ENCODE results near the gene DHRSX.
A peak's percentile ranks its signal among the peaks of the same experiment; 100 is the strongest.

Gene DHRSX

DNA sequence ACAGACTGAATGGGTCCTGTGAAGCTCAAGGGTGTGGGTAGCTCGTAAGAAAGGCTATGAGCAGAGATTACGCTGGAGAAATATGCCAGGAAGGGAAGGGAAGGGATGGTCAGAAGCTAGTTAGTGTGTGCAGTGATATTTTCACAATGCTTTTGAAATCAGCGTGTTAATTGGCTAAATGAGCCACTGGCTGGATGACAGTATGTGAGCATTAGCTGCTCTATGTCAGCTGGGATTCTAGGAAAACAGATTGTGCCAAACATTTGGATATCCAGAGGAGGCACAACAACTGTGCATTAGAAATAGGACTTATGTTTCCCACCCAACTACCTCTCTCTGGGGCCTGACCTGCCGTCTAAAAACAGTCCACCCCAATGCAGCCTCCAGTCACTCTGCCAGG is 168.5 kb downstream of the DHRSX start:
- WGBS, 2 donors (ENCODE audit: extremely low coverage in 2 of 2, insufficient read length in 2 of 2, insufficient replicate concordance in 1 of 2) = no CpG with 5 or more reads among the region's 4 CpGs
- no peak overlapping the region for H2AK5ac ChIP-seq (ENCODE audit: low read depth, low read length)
- H2AFZ ChIP-seq (ENCODE audit: low read length) = no peak overlapping the region
- H3K4ac ChIP-seq (ENCODE audit: low read length) = no peak overlapping the region
- H3K4me3 ChIP-seq (ENCODE audit: low read length in 2 of 2) = no peak overlapping the region
- H3K79me1 ChIP-seq (ENCODE audit: low read depth, low read length) = no peaks in the 10 kb centered on the region
- no peak overlapping the region for H2BK5ac ChIP-seq (ENCODE audit: low read length)
- no peak overlapping the region for H2BK120ac ChIP-seq (ENCODE audit: low read depth, low read length)
- H3K4me1 ChIP-seq (ENCODE audit: control insufficient read depth in 2 of 2, insufficient read depth in 1 of 2, low read depth in 1 of 2, low read length in 2 of 2) = peaks cover 0 to 4% of the 10 kb centered on the region in 2 donors
- no peak overlapping the region for H3K4me2 ChIP-seq (ENCODE audit: insufficient read depth, low read length, poor library complexity, severe bottlenecking)
- H3K9ac ChIP-seq (ENCODE audit: low read depth, low read length, poor library complexity) = no peak overlapping the region
- no peaks in the 10 kb centered on the region for H3K36me3 ChIP-seq (replicated peaks in 1 of 2; ENCODE audit: control insufficient read depth in 2 of 2, insufficient read depth in 2 of 2, low read length in 2 of 2)
- no peaks in the 10 kb centered on the region for H3K27me3 ChIP-seq (ENCODE audit: control insufficient read depth in 3 of 3, insufficient read depth in 3 of 3, low read depth in 1 of 3, low read length in 3 of 3)
- H4K91ac ChIP-seq (ENCODE audit: low read depth, low read length, poor library complexity) = no peak overlapping the region
- H3K18ac ChIP-seq (ENCODE audit: low read length) = no peak overlapping the region
- no peak overlapping the region for H4K8ac ChIP-seq (ENCODE audit: low read depth, low read length)
- H2BK15ac ChIP-seq (ENCODE audit: low read length) = no peak overlapping the region
- peaks cover under 1 to 5% of the 10 kb centered on the region in 2 donors for H3K9me3 ChIP-seq (replicated peaks in 1 of 2; ENCODE audit: control insufficient read depth in 2 of 2, insufficient read depth in 1 of 2, low read depth in 1 of 2, low read length in 2 of 2)
- H3K23ac ChIP-seq (ENCODE audit: low read depth, low read length, poor library complexity) = no peak overlapping the region
- no peak overlapping the region for H2BK12ac ChIP-seq (ENCODE audit: low read length)
- H3K14ac ChIP-seq (ENCODE audit: low read length) = no peak overlapping the region
- no peak overlapping the region for H3K27ac ChIP-seq (replicated peaks; ENCODE audit: low read length)
- DNase-seq (ENCODE audit: low spot score) = no peak

DNA sequence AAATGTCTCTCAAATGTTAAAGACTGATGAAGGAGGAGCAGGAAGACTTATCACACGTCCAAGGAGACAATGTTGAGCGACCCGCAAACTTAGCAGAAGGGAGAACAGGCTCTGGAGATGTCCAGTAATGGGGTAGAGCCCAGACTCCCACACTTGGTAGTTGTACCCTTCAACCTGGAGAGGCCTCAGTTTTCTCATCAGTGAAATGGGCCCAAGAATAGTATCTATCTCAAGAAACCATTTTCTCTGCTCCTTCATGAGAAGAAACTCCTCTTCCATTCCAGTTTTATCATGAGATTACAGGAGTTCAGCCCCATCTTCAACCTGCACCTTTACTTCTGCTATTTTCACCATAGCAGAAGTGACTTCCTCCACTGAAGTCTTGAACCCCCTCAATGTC is 169.9 kb downstream of the DHRSX start:
- Histone ChIP-seq H3K4me1 (ENCODE audit: control insufficient read depth in 2 of 2, insufficient read depth in 1 of 2, low read depth in 1 of 2, low read length in 2 of 2) (peaks cover 0 to 4% of the 10 kb centered on the region in 2 donors), H4K91ac (ENCODE audit: low read depth, low read length, poor library complexity) (no peak overlapping the region), H3K23ac (ENCODE audit: low read depth, low read length, poor library complexity) (no peak overlapping the region), H2AFZ (ENCODE audit: low read length) (no peak overlapping the region), H3K9ac (ENCODE audit: low read depth, low read length, poor library complexity) (no peak overlapping the region), H3K14ac (ENCODE audit: low read length) (no peak overlapping the region), H3K36me3 (replicated peaks in 1 of 2; ENCODE audit: control insufficient read depth in 2 of 2, insufficient read depth in 2 of 2, low read length in 2 of 2) (no peaks in the 10 kb centered on the region), H3K18ac (ENCODE audit: low read length) (no peak overlapping the region), H3K27me3 (ENCODE audit: control insufficient read depth in 3 of 3, insufficient read depth in 3 of 3, low read depth in 1 of 3, low read length in 3 of 3) (no peaks in the 10 kb centered on the region), H2BK5ac (ENCODE audit: low read length) (no peak overlapping the region), H3K4me3 (ENCODE audit: low read length in 2 of 2) (no peak overlapping the region), H3K79me1 (ENCODE audit: low read depth, low read length) (no peaks in the 10 kb centered on the region), H2BK120ac (ENCODE audit: low read depth, low read length) (no peak overlapping the region), H2BK12ac (ENCODE audit: low read length) (no peak overlapping the region), H2BK15ac (ENCODE audit: low read length) (no peak overlapping the region), H3K4me2 (ENCODE audit: insufficient read depth, low read length, poor library complexity, severe bottlenecking) (no peak overlapping the region), H3K9me3 (replicated peaks in 1 of 2; ENCODE audit: control insufficient read depth in 2 of 2, insufficient read depth in 1 of 2, low read depth in 1 of 2, low read length in 2 of 2) (peaks cover 2 to 5% of the 10 kb centered on the region in 2 donors), H3K4ac (ENCODE audit: low read length) (no peak overlapping the region), H2AK5ac (ENCODE audit: low read depth, low read length) (no peak overlapping the region), H3K27ac (replicated peaks; ENCODE audit: low read length) (no peak overlapping the region), H4K8ac (ENCODE audit: low read depth, low read length) (no peak overlapping the region)
- WGBS, 2 donors (ENCODE audit: extremely low coverage in 2 of 2, insufficient read length in 2 of 2, insufficient replicate concordance in 1 of 2) = no CpG with 5 or more reads among the region's 3 CpGs
- DNase-seq (ENCODE audit: low spot score) = no peak

DNA sequence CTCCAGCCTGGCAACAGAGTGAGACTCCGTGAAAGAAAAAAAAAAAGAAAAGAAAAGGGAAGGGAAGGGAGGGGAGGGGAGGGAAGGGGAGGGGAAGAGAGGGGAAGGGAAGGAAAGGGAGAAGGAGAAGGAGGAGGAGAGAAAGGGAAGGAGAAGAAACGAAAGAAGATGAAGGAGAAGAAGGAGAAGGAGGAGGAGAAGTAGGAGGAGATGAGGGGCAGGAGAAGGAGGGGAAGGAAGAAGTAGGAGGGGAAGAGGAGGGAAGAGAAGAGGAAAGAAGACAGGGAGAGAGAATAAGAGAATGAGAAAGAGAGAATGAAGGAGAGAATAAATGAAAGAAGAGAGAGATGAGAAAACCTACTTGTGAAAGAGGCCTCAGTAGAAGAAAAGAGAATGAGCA is 170.3 kb downstream of the DHRSX start:
- Histone ChIP-seq H3K14ac (ENCODE audit: low read length) (no peak overlapping the region), H4K91ac (ENCODE audit: low read depth, low read length, poor library complexity) (no peak overlapping the region), H3K27ac (replicated peaks; ENCODE audit: low read length) (no peak overlapping the region), H3K4me2 (ENCODE audit: insufficient read depth, low read length, poor library complexity, severe bottlenecking) (no peak overlapping the region), H3K79me1 (ENCODE audit: low read depth, low read length) (no peaks in the 10 kb centered on the region), H2BK12ac (ENCODE audit: low read length) (no peak overlapping the region), H2BK120ac (ENCODE audit: low read depth, low read length) (no peak overlapping the region), H3K4me3 (ENCODE audit: low read length in 2 of 2) (no peak overlapping the region), H3K9ac (ENCODE audit: low read depth, low read length, poor library complexity) (no peak overlapping the region), H3K36me3 (replicated peaks in 1 of 2; ENCODE audit: control insufficient read depth in 2 of 2, insufficient read depth in 2 of 2, low read length in 2 of 2) (no peaks in the 10 kb centered on the region), H2AK5ac (ENCODE audit: low read depth, low read length) (no peak overlapping the region), H2AFZ (ENCODE audit: low read length) (no peak overlapping the region), H3K4me1 (ENCODE audit: control insufficient read depth in 2 of 2, insufficient read depth in 1 of 2, low read depth in 1 of 2, low read length in 2 of 2) (peaks cover 0 to 4% of the 10 kb centered on the region in 2 donors), H3K23ac (ENCODE audit: low read depth, low read length, poor library complexity) (no peak overlapping the region), H3K18ac (ENCODE audit: low read length) (no peak overlapping the region), H4K8ac (ENCODE audit: low read depth, low read length) (no peak overlapping the region), H3K27me3 (ENCODE audit: control insufficient read depth in 3 of 3, insufficient read depth in 3 of 3, low read depth in 1 of 3, low read length in 3 of 3) (no peaks in the 10 kb centered on the region), H3K9me3 (replicated peaks in 1 of 2; ENCODE audit: control insufficient read depth in 2 of 2, insufficient read depth in 1 of 2, low read depth in 1 of 2, low read length in 2 of 2) (peaks cover 2 to 5% of the 10 kb centered on the region in 2 donors), H2BK5ac (ENCODE audit: low read length) (no peak overlapping the region), H3K4ac (ENCODE audit: low read length) (no peak overlapping the region), H2BK15ac (ENCODE audit: low read length) (no peak overlapping the region)
- WGBS, 2 donors (ENCODE audit: extremely low coverage in 2 of 2, insufficient read length in 2 of 2, insufficient replicate concordance in 1 of 2) = no CpG with 5 or more reads among the region's 2 CpGs
- no peak for DNase-seq (ENCODE audit: low spot score)

DNA sequence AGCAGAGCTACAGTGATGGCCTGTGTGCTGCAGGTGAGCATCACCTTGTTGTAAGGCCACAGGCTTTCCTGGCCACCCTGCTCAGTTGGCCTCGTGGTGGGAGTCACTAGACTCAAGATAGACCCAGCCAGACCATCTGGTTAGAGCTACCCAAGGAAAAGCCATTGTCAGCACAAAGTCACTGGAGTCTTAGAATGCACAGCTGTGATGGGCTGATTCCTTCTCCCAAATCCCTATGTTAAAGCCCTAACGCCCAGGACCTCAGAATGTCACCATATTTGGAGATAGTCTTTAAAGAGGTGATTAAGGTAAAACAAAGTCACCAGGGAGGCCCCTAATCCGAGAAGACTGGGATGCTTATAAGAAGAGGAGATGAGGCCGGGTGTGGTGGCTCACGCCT is 173.4 kb downstream of the DHRSX start:
- Histone ChIP-seq H2AK5ac (ENCODE audit: low read depth, low read length) (no peak overlapping the region), H4K91ac (ENCODE audit: low read depth, low read length, poor library complexity) (no peak overlapping the region), H3K4ac (ENCODE audit: low read length) (no peak overlapping the region), H3K4me2 (ENCODE audit: insufficient read depth, low read length, poor library complexity, severe bottlenecking) (no peak overlapping the region), H3K4me1 (ENCODE audit: control insufficient read depth in 2 of 2, insufficient read depth in 1 of 2, low read depth in 1 of 2, low read length in 2 of 2) (peaks cover 0 to 4% of the 10 kb centered on the region in 2 donors), H3K14ac (ENCODE audit: low read length) (no peak overlapping the region), H2BK12ac (ENCODE audit: low read length) (no peak overlapping the region), H2AFZ (ENCODE audit: low read length) (no peak overlapping the region), H2BK15ac (ENCODE audit: low read length) (no peak overlapping the region), H3K27me3 (ENCODE audit: control insufficient read depth in 3 of 3, insufficient read depth in 3 of 3, low read depth in 1 of 3, low read length in 3 of 3) (no peaks in the 10 kb centered on the region), H4K8ac (ENCODE audit: low read depth, low read length) (no peak overlapping the region), H3K79me1 (ENCODE audit: low read depth, low read length) (no peaks in the 10 kb centered on the region), H3K23ac (ENCODE audit: low read depth, low read length, poor library complexity) (no peak overlapping the region), H3K18ac (ENCODE audit: low read length) (peak overlapping the region; percentile 48), H3K9me3 (replicated peaks in 1 of 2; ENCODE audit: control insufficient read depth in 2 of 2, insufficient read depth in 1 of 2, low read depth in 1 of 2, low read length in 2 of 2) (peaks cover 0 to 2% of the 10 kb centered on the region in 2 donors), H3K4me3 (ENCODE audit: low read length in 2 of 2) (no peak overlapping the region), H2BK5ac (ENCODE audit: low read length) (no peak overlapping the region), H3K36me3 (replicated peaks in 1 of 2; ENCODE audit: control insufficient read depth in 2 of 2, insufficient read depth in 2 of 2, low read length in 2 of 2) (no peaks in the 10 kb centered on the region), H3K9ac (ENCODE audit: low read depth, low read length, poor library complexity) (no peak overlapping the region), H3K27ac (replicated peaks; ENCODE audit: low read length) (no peak overlapping the region), H2BK120ac (ENCODE audit: low read depth, low read length) (no peak overlapping the region)
- no peak for DNase-seq (ENCODE audit: low spot score)
- no CpG with 5 or more reads among the region's 5 CpGs for WGBS, 2 donors (ENCODE audit: extremely low coverage in 2 of 2, insufficient read length in 2 of 2, insufficient replicate concordance in 1 of 2)
